NT2/D1 (cell line): ENCODE data around the gene APOD.

Source experiments
- YY1 ChIP-seq: IDR thresholded peaks from 2 replicates; pipeline ENCODE4 v1.6.1; 2011; ENCODE audit not compliant: insufficient read length, insufficient read depth
- ZNF274 ChIP-seq: IDR thresholded peaks from 2 replicates; pipeline ENCODE4 v1.6.1; 2011; ENCODE audit warnings: mild to moderate bottlenecking, low read depth, low read length

GRCh38 chr3:195579281-195579680, 4.5 kb downstream of the APOD start:
- no peak for TF ChIP-seq ZNF274
- TF ChIP-seq YY1, result no peak
